Measurements from ENCODE around the gene CACNG1.

CACNG1 gene

GRCh38 chr17:67044016-67044772 is at the start of gene CACNG1:
TSS of gene CACNG1 (plus strand) at chr17:67044554. CDS start at chr17:67044661, 107 bp downstream.
- no peak for DNase-seq

- no peak for DNase-seq
Measured at GRCh38 chr17:66994930-66995535, 49.3 kb upstream of the CACNG1 start.

GRCh38 chr17:66995944-66996343 is 48.4 kb upstream of the CACNG1 start:
- no peak for DNase-seq

GRCh38 chr17:66996926-66997325 is 47.4 kb upstream of the CACNG1 start:
- no peak for DNase-seq

- no peak for DNase-seq
Measured at GRCh38 chr17:67003231-67003630, 41.1 kb upstream of the CACNG1 start.

- no peak for DNase-seq
Measured at GRCh38 chr17:67004181-67004580, 40.2 kb upstream of the CACNG1 start.

- no peak for DNase-seq
Measured at GRCh38 chr17:67007266-67007665, 37.1 kb upstream of the CACNG1 start.

GRCh38 chr17:67008101-67008500 is 36.3 kb upstream of the CACNG1 start:
- no peak for DNase-seq

- no peak for DNase-seq
Measured at GRCh38 chr17:67011527-67012175, 32.7 kb upstream of the CACNG1 start.

- no peak for DNase-seq
Measured at GRCh38 chr17:67013891-67014290, 30.5 kb upstream of the CACNG1 start.

GRCh38 chr17:67015001-67015400 is 29.4 kb upstream of the CACNG1 start:
- no peak for DNase-seq

- no peak for DNase-seq
Measured at GRCh38 chr17:67016039-67016762, 28.2 kb upstream of the CACNG1 start.

GRCh38 chr17:67017910-67018309 is 26.4 kb upstream of the CACNG1 start:
- DNase-seq: no peak

GRCh38 chr17:67018471-67019434 is 25.6 kb upstream of the CACNG1 start:
- no peak for DNase-seq

- no peak for DNase-seq
Measured at GRCh38 chr17:67019809-67020208, 24.5 kb upstream of the CACNG1 start.

GRCh38 chr17:67020293-67020766 is 24.0 kb upstream of the CACNG1 start:
- no peak for DNase-seq

GRCh38 chr17:67021196-67021595 is 23.2 kb upstream of the CACNG1 start:
- no peak for DNase-seq

- DNase-seq: no peak
Measured at GRCh38 chr17:67021743-67022450, 22.5 kb upstream of the CACNG1 start.

GRCh38 chr17:67022451-67022810 is 21.9 kb upstream of the CACNG1 start:
- no peak for DNase-seq

- DNase-seq: no peak
Measured at GRCh38 chr17:67024736-67025135, 19.6 kb upstream of the CACNG1 start.

- DNase-seq: no peak
Measured at GRCh38 chr17:67025216-67025792, 19.1 kb upstream of the CACNG1 start.
